GM21381 (cell line): ENCODE results near the gene KLC4.
"Not testable (repeated sequence)": the region's sequence is repeated elsewhere in the genome, so short reads cannot be mapped to it uniquely, and the experiment has no call there.

Experiments used
- ATAC-seq: cut with Tn5 transposase; IDR thresholded peaks from one replicate; pipeline ENCODE4 v1.9.1; 2021; ENCODE audit warnings: mild to moderate bottlenecking, moderate library complexity; ENCODE audit not compliant: unreplicated experiment

The KLC4 gene

DNA sequence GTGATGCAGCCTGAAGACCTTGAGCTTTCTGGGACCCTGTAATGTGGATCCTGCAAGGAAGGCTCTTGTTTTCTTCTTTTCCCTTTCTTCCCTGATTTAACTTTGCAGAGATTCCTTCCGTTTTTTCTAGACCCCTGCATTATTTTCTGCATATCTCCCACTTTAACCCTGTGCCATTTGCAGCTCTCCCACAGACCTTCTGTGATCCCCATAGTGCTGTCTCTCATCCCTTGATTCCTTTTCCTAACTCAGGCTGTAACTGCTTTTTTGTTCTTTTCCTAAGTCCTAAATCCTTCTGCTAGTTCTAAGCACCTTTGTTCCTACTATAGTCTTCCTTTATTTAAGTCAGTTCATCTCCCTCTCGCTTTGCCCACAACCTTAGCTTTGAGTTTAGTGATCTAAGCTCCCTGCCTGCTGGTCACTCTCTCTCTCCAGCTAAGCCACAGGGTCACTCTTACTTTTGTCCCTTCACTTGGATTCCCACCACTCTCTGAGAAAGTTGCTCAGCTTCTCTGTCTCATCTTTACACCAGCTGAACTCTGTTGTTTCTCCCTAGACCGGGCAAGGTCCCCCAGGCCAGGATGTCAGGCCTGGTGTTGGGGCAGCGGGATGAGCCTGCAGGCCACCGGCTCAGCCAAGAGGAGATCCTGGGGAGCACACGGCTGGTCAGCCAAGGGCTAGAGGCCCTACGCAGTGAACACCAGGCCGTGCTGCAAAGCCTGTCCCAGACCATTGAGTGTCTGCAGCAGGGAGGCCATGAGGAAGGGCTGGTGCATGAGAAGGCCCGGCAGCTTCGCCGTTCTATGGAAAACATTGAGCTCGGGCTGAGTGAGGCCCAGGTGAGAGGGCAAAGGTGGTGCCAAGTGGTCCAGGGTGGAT lies 1.6 kb downstream of the KLC4 start:
- no peak for ATAC-seq

- ATAC-seq, result no peak
Observed at GRCh38 chr6:43061861-43062260, 2.4 kb downstream of the KLC4 start.

- no peak for ATAC-seq
Observed at GRCh38 chr6:43062818-43063217, 3.4 kb downstream of the KLC4 start.

GRCh38 chr6:43070028-43070632 lies 10.7 kb downstream of the KLC4 start:
- no peak for ATAC-seq

DNA sequence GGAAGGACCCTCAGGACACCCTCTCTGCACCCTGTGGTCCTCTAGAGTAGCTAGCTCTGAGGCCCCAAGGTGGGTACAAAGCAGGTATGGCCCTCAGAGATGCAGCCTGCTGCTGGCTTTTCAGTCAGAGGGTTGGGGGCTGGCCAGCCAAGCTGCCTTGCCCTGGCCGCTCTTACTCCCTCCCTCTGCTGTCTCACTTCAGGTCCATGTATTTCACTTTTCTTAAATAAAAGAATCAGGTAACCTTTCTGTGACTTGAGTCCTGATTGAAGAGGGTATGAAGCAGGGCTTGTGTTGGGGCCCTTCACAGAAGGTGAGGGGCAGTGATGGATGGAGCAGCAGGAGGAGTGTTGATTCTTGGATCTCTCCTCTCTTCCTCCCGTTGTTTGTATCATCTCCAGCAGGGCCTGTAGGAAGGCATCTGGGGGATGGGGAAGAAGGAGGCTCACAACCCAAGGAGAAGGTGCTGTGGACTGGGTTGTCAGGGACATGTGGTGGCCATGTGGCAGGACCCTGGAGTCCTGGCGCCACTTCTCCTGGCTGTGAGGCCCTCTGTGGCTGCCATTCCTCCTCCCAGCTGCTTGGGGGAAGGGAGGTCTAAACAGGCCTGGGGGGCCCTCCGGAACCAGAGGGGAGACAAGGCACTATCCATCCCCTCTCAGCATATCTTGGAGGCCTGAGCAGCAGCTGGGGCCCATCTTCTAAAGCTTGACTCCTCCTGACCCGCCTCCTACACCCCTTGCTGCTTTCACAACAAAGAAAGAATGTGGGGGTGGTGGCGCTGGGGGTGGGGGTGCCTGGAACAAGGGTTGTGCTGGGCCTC lies 15.6 kb downstream of the KLC4 start:
- no peak for ATAC-seq

DNA sequence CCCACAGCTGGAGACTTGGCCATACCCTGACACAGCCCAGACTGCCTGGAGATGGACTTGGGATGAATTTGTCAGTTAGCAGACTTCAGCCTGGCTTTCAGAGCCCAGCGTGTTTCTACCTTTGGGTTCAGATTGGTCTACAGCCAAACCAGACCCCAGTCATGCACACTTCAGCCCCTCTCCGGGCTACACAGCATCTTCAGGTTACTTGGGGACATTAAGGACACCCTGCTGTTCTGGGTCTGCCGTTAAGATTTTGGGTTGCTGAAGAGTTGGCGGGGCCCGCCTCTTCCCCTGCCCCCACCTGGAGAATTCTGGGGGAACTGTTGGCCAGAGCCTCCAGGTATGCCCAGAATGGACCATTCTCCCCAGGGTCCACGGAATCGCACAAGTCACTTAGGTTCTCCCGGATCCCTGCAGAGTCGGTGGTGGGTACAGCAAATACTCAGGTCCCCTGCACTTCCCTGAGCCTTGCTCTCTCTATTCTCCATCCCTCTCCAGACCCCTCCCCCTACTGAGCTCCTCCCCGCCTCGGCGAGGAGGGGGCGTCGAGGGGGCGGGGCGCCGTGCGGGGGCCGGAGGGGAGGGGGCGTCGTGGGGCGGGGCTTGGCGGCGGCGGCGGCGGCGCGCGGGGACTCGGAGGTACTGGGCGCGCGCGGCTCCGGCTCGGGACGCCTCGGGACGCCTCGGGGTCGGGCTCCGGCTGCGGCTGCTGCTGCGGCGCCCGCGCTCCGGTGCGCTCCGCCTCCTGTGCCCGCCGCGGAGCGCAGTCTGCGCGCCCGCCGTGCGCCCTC lies 16.4 kb downstream of the KLC4 start, which contains the start of gene PTK7:
PTK7 (plus strand) TSS at position 645 of the 794 bp plus-strand sequence. CDS start 175 bp downstream, outside the sequence.
- ATAC-seq, result no peak

DNA sequence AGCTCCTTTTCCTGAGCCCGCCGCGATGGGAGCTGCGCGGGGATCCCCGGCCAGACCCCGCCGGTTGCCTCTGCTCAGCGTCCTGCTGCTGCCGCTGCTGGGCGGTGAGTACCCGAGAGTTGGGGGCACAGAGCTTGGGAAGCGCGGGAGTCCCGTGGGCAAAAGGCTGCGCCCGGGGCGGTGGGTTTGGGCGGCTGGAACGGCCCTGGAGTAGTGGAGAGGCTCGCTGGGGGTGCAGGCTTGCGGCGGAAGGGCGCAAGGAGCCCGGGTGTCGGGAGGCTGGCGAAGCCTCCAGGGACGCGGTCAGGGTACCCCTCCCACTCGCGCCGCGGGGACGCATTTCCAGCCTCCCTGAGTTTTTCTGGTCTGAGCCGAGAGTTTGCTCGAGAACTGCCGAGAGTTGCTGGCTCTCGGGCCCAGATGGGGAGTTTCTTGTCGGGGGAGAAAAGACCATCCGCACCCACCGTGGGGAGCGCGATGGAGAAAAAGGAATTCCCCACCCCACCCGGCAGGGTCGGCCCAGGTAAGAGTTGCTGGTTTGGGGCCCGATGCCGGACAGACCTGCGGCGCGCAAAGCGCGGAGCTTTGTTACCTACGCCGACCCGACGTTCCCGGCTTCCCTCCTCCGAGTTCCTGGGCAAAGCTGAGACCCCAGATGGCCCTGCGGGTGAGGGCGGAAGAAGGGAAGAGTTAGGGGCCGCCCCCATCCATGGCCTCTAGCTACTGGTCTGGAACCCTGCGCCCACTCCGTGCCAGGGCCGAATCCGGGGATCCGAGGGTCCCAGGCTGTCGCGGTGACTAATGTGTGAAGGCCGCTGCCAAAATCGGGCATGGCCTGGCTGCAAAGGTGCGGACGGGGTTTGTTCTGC lies 17.3 kb downstream of the KLC4 start:
- ATAC-seq, result no peak

GRCh38 chr6:43077333-43077809 lies 17.9 kb downstream of the KLC4 start:
- no peak for ATAC-seq

DNA sequence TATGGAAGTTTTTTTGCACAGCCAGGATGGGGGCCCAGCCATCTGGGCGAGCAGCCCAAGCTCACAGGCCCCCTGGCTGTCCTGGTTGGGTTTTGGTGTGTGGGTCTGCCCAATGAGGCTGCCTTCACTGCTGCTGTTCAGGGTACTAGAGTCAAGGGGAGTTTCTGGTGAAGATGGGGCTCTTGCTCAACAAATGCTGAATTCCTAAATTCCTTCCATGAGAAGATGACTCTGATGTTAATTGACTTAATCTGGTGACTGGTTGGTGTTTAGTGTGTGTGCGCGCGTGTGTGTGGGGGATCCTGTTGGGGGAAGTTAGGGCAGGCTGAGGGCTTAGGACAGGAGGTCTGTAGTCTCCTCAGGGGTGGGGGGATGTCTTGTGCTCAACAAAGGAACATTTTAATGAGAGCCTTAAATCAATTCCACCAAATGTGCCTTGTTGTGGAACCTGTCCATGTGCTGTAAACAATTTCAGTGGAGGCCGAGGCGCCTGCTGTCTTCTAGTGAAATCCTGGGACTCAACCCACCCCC lies 18.6 kb downstream of the KLC4 start:
- no peak for ATAC-seq

DNA sequence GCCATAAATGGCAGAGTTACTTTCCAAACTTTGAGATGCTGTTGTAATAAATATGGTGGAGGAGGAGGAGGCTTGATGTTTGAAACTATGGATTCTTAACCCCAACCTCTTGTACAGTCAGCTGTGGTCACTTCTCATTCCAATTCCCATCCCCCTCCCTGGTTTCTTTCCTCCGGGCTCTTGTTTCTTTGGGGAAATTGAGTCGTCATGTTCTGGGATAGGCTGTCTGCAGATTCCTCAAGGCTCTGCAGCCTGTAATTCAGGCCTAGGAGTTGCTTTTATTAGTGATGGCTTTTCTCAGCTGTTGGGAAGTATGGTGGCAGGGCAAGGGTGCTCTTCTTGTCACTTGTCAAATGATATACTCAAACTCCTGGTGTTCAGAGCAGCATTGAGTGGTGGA lies 19.3 kb downstream of the KLC4 start:
- ATAC-seq, result no peak

GRCh38 chr6:43081043-43081442 lies 21.6 kb downstream of the KLC4 start:
- no peak for ATAC-seq

DNA sequence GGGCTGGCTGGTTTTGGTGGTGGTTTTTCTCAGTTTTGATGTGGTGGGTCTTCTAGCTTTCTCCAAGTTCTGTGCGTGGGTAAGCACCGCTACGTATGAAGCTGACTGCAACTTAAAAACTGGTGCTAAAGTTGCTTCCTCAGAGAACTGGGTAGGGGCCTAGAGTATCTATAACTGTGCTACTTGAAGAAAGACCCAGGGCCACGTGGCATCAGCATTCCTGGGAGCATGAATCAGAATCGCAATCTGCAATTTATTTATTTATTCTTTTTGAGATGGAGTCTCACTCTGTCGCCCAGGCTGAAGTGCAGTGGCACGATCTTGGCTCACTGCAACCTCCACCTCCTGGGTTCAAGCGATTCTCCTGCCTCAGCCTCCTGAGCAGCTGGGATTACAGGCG lies 22.5 kb downstream of the KLC4 start:
- not testable (repeated sequence) for ATAC-seq

GRCh38 chr6:43082806-43083655 lies 23.6 kb downstream of the KLC4 start:
- no peak for ATAC-seq

- ATAC-seq, result no peak
Observed at GRCh38 chr6:43086022-43086658, 26.7 kb downstream of the KLC4 start.

DNA sequence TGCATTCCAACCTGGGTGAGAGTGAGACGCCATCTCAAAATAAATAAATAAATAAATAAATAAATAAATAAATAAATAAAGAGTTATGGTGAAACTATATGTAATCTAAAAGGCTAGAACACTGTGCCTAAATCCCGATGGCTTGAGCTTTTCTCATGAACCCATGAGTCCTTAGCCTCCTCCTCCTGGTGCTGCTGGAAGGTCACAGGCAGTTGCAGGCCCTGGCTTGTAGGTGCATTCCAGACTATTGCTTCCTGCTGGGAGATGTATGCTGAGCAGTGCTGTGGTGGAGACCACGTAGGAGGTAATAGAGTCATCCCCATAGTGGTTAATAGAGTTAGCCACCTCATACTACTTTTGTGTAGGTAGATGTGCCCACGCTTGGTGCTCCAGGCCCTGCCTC lies 29.2 kb downstream of the KLC4 start:
- ATAC-seq, result no peak

- ATAC-seq, result no peak
Observed at GRCh38 chr6:43089467-43089866, 30.0 kb downstream of the KLC4 start.

DNA sequence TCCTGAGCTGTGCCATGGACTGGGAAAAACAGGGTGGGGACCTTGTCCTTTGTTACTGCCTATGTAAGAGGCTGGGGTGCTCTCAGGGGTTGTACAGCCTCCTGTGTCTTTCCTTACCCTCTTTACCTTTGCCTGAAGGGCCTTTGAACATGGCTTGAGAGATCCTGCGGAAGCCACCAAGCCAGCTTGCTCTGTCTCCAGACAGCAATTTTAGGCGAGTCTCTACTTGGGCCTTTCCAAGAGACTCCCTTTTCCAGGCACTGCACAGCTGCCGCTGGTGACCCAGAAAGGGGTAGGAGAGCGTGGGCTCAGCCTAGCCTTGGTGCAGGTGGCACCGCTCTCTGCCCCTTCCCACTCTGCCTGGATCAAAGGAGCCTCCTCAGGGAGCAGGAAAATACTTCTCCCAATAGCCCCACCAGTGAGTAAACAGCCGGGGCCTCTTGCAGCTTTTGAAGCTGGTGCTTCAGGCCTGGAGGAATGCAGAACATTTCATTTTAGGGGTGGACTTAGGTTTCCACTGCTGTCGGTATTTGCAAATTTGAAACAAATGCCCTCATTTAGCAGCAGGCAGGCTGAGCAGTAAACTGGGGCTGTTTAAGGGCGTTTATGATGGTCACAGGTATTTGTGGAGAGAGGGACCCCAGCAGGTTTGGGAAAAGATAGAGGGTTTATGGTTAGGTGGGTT lies 30.6 kb downstream of the KLC4 start:
- no peak for ATAC-seq
